H9 (cell line): ENCODE data around the gene LAMP1. TPM values are rescaled to one million over a fixed set of nuclear protein-coding genes. Genes with fewer than 3 reads are reported as not detected.

ENCODE experiments used
- DNase-seq: peaks from one replicate; pipeline ENCODE4 v3.0.0-alpha.2; 2017
- H2AFZ ChIP-seq: one replicate; pipeline ENCODE4 v1.6.1; 2013; ENCODE audit warnings: mild to moderate bottlenecking, low read length, control low read depth, moderate library complexity
- H2AK5ac ChIP-seq: 2 replicates; pipeline ENCODE4 v1.6.1; 2013; ENCODE audit warnings: low read length, control low read depth, mixed read lengths; ENCODE audit not compliant: insufficient read length
- H2BK120ac ChIP-seq: one replicate; pipeline ENCODE4 v1.6.1; 2013; ENCODE audit warnings: low read depth, mild to moderate bottlenecking, low read length, control low read depth, inconsistent platforms; ENCODE audit not compliant: poor library complexity, severe bottlenecking
- H2BK12ac ChIP-seq: 2 replicates; pipeline ENCODE4 v1.6.1; 2013; ENCODE audit warnings: low read length, control low read depth, mixed read lengths, low read depth; ENCODE audit not compliant: insufficient read length
- H2BK15ac ChIP-seq: 2 replicates; pipeline ENCODE4 v1.6.1; 2013; ENCODE audit warnings: low read depth, low read length, control low read depth
- H2BK20ac ChIP-seq: one replicate; pipeline ENCODE4 v1.6.1; 2013; ENCODE audit warnings: low read depth, mild to moderate bottlenecking, low read length, control low read depth, inconsistent platforms; ENCODE audit not compliant: poor library complexity, severe bottlenecking
- H2BK5ac ChIP-seq: 2 replicates; pipeline ENCODE4 v1.6.1; 2013; ENCODE audit warnings: low read length, control low read depth, mixed read lengths; ENCODE audit not compliant: insufficient read length
- H3K14ac ChIP-seq: 2 replicates; pipeline ENCODE4 v1.6.1; 2013; ENCODE audit warnings: low read length, control low read depth; ENCODE audit not compliant: insufficient read depth
- H3K18ac ChIP-seq: 2 replicates; pipeline ENCODE4 v1.6.1; 2013; ENCODE audit warnings: low read depth, mild to moderate bottlenecking, mixed read lengths, low read length, control low read depth; ENCODE audit not compliant: insufficient read length
- H3K23ac ChIP-seq: 2 replicates; pipeline ENCODE4 v1.6.1; 2013; ENCODE audit warnings: low read length, control low read depth, mixed read lengths, low read depth; ENCODE audit not compliant: insufficient read length
- H3K23me2 ChIP-seq: 2 replicates; pipeline ENCODE4 v1.6.1; 2013; ENCODE audit warnings: low read depth, mild to moderate bottlenecking, mixed read lengths, low read length, control low read depth; ENCODE audit not compliant: insufficient read length, poor library complexity, severe bottlenecking
- H3K27ac ChIP-seq: 2 replicates; pipeline ENCODE4 v1.5.1; 2013; ENCODE audit warnings: low read length, control low read depth, mixed read lengths, low read depth; ENCODE audit not compliant: insufficient read length
- H3K27me3 ChIP-seq: 2 replicates; pipeline ENCODE4 v1.6.1; 2013; ENCODE audit warnings: low read length, control low read depth, inconsistent platforms; ENCODE audit not compliant: insufficient read depth
- H3K4ac ChIP-seq: 2 replicates; pipeline ENCODE4 v1.6.1; 2013; ENCODE audit warnings: low read depth, mild to moderate bottlenecking, control low read depth, inconsistent platforms, low read length, moderate library complexity
- H3K4me1 ChIP-seq: 2 replicates; pipeline ENCODE4 v1.6.1; 2013; ENCODE audit warnings: low read length, control low read depth, inconsistent platforms; ENCODE audit not compliant: insufficient read depth
- H3K4me2 ChIP-seq: 2 replicates; pipeline ENCODE4 v1.6.1; 2013; ENCODE audit warnings: low read length, control low read depth, mixed read lengths; ENCODE audit not compliant: insufficient read length, insufficient read depth
- H3K56ac ChIP-seq: 2 replicates; pipeline ENCODE4 v1.6.1; 2013; ENCODE audit warnings: low read depth, mild to moderate bottlenecking, mixed read lengths, low read length, control low read depth; ENCODE audit not compliant: insufficient read length
- H3K79me1 ChIP-seq: 2 replicates; pipeline ENCODE4 v1.6.1; 2013; ENCODE audit warnings: low read depth, mild to moderate bottlenecking, moderate library complexity, low read length, control low read depth, inconsistent platforms; ENCODE audit not compliant: insufficient read depth, poor library complexity, severe bottlenecking
- H3K79me2 ChIP-seq: 2 replicates; pipeline ENCODE4 v1.6.1; 2013; ENCODE audit warnings: low read length, control low read depth, inconsistent platforms; ENCODE audit not compliant: insufficient read depth
- H3K9ac ChIP-seq: 2 replicates; pipeline ENCODE4 v1.6.1; 2013; ENCODE audit warnings: low read length, control low read depth, mixed read lengths; ENCODE audit not compliant: insufficient read length; ENCODE audit errors: extremely low read depth
- H3K9me3 ChIP-seq: one replicate; pipeline ENCODE4 v1.6.1; 2013; ENCODE audit warnings: low read depth, low read length, inconsistent platforms; ENCODE audit not compliant: control insufficient read depth
- H3T11ph ChIP-seq: one replicate; pipeline ENCODE4 v1.6.1; 2013; ENCODE audit warnings: mild to moderate bottlenecking, low read length, control low read depth, inconsistent platforms
- H4K20me1 ChIP-seq: one replicate; pipeline ENCODE4 v1.6.1; 2013; ENCODE audit not compliant: control insufficient read depth, insufficient read length, insufficient read depth
- H4K5ac ChIP-seq: 2 replicates; pipeline ENCODE4 v1.6.1; 2013; ENCODE audit warnings: low read depth, mild to moderate bottlenecking, mixed read lengths, low read length, control low read depth; ENCODE audit not compliant: insufficient read length
- H4K8ac ChIP-seq: replicated peaks from 2 replicates; pipeline ENCODE4 v1.6.1; 2013; ENCODE audit warnings: low read length, control low read depth, mixed read lengths, low read depth; ENCODE audit not compliant: insufficient read length
- H4K91ac ChIP-seq: 2 replicates; pipeline ENCODE4 v1.6.1; 2013; ENCODE audit warnings: low read depth, mild to moderate bottlenecking, moderate library complexity, mixed read lengths, low read length, control low read depth; ENCODE audit not compliant: insufficient read length
- H3K27ac Mint-ChIP-seq, 3 experiments: 2 replicates in 2 of 3; 3 replicates in 1 of 3; pipeline ENCODE4 v1.8.0; 2020 to 2021; ENCODE audit warnings: mixed read lengths in 3 of 3, mild to moderate bottlenecking in 1 of 3, moderate library complexity in 1 of 3
- H3K27me3 Mint-ChIP-seq: 2 replicates; pipeline ENCODE4 v1.8.0; 2021; ENCODE audit warnings: low read depth, mild to moderate bottlenecking, moderate library complexity, mixed read lengths
- H3K36me3 Mint-ChIP-seq, 3 experiments: 2 replicates in 2 of 3; 3 replicates in 1 of 3; pipeline ENCODE4 v1.8.0; 2020 to 2021; ENCODE audit warnings: low read depth in 3 of 3, mixed read lengths in 3 of 3; ENCODE audit not compliant: insufficient read depth in 1 of 3
- H3K4me1 Mint-ChIP-seq, 2 experiments: 2 replicates each; pipeline ENCODE4 v1.8.0; 2020; ENCODE audit warnings: mixed read lengths in 2 of 2
- H3K4me3 Mint-ChIP-seq, 2 experiments: 2 replicates in 1 of 2; 3 replicates in 1 of 2; pipeline ENCODE4 v1.8.0; 2020 to 2021; ENCODE audit warnings: mild to moderate bottlenecking in 2 of 2, mixed read lengths in 2 of 2, moderate library complexity in 1 of 2
- H3K9me3 Mint-ChIP-seq, 2 experiments: 2 replicates in 1 of 2; 3 replicates in 1 of 2; pipeline ENCODE4 v1.8.0; 2020; ENCODE audit warnings: mild to moderate bottlenecking in 2 of 2, mixed read lengths in 2 of 2, moderate library complexity in 1 of 2
- WGBS: extraction: QIAGEN DNeasy Blood & Tissue Kit; methylation state at CpG from one replicate; pipeline ENCODE4 v1.1.7; 2013; ENCODE audit warnings: missing lambda C conversion rate, low lambda C conversion rate, mixed read lengths; ENCODE audit not compliant: insufficient read length; ENCODE audit errors: extremely low coverage; 5-methylcytosine and 5-hydroxymethylcytosine counted together
- total RNA-seq: library from RNA; stranded (reverse); gene quantifications from 2 replicates; pipeline ENCODE4 v1.2.1, GENCODE V29; 2021
- TF ChIP-seq, protein P1 (sequence below): fragments of 200-600 bp; sonication (generic); conservative IDR thresholded peaks from 3 replicates; pipeline ENCODE4 v1.8.0; 2021; ENCODE audit warnings: antibody characterized with exemption, mild to moderate bottlenecking

Gene LAMP1
- total RNA-seq, 1 experiment from 2014 or later = 131 TPM

DNA sequence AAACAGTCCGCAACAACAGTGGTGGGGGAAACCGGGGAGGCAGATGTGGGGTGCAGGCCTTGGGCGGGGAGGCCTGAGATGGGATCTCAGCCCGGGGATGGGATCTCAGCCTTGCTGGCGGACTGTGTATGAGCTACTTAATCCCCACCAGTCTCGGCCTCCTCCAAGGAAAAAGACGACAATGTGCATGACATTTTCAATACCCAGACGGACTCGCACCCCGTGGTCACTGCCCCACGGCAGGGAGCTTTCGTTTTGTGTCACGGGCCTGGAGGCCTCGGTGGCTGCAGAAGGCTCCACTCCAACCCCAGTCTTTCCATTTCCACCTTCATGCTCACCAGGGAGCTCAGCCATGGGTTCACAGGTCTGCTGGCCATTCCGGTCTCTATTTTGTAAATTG, 41.4 kb downstream of the LAMP1 start:
- Histone ChIP-seq H2BK20ac (no peak overlapping the region), H3K14ac (no peak overlapping the region), H3T11ph (no peak overlapping the region), H4K20me1 (no peaks in the 10 kb centered on the region), H3K23me2 (no peaks in the 10 kb centered on the region), H4K91ac (no peak overlapping the region), H3K56ac (no peak overlapping the region), H3K4ac (no peak overlapping the region), H2AK5ac (no peak overlapping the region), H2BK12ac (no peak overlapping the region), H2BK5ac (no peak overlapping the region), H3K9ac (no peak overlapping the region), H3K9me3 (no peaks in the 10 kb centered on the region), H4K5ac (no peak overlapping the region), H3K27ac (no peak overlapping the region), H3K79me2 (no peaks in the 10 kb centered on the region), H3K18ac (no peak overlapping the region), H3K23ac (no peak overlapping the region), H3K4me1 (no peaks in the 10 kb centered on the region), H2BK15ac (no peak overlapping the region), H3K4me2 (no peak overlapping the region), H2AFZ (no peak overlapping the region), H3K79me1 (no peaks in the 10 kb centered on the region), H4K8ac (no peak overlapping the region), H2BK120ac (no peak overlapping the region), H3K27me3 (no peaks in the 10 kb centered on the region)
- no peak for DNase-seq
- no peaks in the 10 kb centered on the region; the same call in 1 of the 2 replicates for H3K27me3 Mint-ChIP-seq
- TF ChIP-seq, protein P1, sequence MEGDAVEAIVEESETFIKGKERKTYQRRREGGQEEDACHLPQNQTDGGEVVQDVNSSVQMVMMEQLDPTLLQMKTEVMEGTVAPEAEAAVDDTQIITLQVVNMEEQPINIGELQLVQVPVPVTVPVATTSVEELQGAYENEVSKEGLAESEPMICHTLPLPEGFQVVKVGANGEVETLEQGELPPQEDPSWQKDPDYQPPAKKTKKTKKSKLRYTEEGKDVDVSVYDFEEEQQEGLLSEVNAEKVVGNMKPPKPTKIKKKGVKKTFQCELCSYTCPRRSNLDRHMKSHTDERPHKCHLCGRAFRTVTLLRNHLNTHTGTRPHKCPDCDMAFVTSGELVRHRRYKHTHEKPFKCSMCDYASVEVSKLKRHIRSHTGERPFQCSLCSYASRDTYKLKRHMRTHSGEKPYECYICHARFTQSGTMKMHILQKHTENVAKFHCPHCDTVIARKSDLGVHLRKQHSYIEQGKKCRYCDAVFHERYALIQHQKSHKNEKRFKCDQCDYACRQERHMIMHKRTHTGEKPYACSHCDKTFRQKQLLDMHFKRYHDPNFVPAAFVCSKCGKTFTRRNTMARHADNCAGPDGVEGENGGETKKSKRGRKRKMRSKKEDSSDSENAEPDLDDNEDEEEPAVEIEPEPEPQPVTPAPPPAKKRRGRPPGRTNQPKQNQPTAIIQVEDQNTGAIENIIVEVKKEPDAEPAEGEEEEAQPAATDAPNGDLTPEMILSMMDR = no peak
- H3K36me3 Mint-ChIP-seq = peaks cover 47 to 79% (median 71%) of the 10 kb centered on the region in 3 experiments; a peak in 6 of 7 replicates
- no peaks in the 10 kb centered on the region; a peak in 1 of 4 replicates for H3K4me1 Mint-ChIP-seq
- no peaks in the 10 kb centered on the region for H3K9me3 Mint-ChIP-seq
- no peak overlapping the region for H3K4me3 Mint-ChIP-seq
- peak overlapping the region in 2 of 3 experiments; percentile 72 to 80; a peak in 2 of 7 replicates for H3K27ac Mint-ChIP-seq
- WGBS = no CpG with 5 or more reads among the region's 15 CpGs
